Iris pigment epithelial cell (primary cell): ENCODE measurements around the gene GALNT11.
"Not testable (repeated sequence)": the region's sequence is repeated elsewhere in the genome, so short reads cannot be mapped to it uniquely, and the experiment has no call there.

Source experiments
- DNase-seq: peaks from one replicate; pipeline ENCODE4 v3.0.0-alpha.2; 2011; ENCODE audit warnings: low read depth

GALNT11 gene

GRCh38 chr7:152075379-152075778 lies 49.9 kb downstream of the GALNT11 start:
- DNase-seq = not testable (repeated sequence)

DNA sequence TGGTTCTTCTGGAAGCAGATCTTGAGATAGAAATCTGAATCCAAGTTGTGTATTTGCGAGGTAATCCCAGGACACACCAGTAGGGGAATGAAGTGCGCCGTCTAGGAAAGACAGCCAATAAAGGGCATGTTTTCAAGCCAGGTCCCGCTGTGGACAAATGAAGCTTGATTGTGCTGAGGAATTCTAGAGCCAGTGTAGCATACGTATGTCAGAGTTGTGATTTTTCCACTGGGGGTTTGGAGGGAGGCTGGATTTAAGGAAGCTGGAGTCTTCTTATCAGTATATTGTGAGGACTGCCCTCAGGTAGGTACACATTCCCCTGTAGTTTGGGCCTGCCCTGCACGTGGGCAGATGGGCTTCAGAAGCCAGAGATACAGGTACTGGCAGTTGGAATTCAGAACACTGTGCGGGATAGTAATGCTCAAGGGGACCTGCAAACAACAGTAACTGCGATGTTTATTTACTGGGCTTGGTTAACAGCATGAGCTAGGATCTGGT lies 50.9 kb downstream of the GALNT11 start:
- DNase-seq = peak; percentile 15

DNA sequence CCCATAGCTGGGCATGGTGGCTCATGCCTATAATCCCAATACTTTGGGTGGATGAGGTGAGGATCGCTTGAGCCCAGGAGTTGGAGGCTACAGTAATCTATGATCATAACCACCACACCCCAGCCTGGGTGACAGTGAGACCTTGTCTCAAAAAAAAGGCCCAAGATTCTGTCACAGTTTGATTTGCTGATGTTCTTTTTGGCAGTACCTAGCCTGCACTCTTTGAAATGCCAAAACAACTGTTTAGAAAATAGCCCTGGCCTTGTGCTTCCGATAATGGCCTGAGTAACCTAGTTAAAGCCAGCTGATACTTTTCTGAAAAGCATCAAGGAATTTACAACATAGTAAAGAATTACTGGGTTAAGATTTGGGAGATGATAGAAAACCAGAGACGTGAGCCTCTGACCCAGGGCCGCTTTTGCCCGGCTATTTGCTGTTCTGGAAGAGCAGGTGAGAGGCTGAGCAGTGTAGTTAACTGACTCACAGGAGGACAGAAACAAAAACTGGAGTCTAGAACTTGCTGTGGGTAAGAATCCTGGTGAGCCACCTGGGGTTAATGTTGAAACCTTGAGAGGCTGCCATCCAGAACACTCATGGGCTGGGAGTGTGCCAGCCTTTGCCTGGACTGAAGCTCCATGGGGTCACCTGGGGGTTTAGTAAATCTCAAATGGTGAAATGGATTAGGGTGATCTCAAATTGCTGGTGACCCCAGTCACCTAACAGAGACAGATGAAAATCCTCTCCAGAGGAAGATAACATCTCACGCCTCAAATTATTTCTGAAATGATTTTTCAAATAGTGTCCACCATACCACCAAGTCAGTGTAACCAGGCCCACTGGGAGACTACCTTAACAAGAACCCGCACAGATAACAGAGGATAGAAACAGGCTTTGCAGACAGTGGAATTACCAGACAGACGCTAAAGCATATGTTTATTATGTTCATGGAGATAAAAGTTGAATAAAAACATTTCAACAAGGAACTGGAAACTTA lies 51.8 kb downstream of the GALNT11 start:
- DNase-seq = peak; percentile 41

- no peak for DNase-seq
Observed at GRCh38 chr7:152078025-152078424, 52.6 kb downstream of the GALNT11 start.

DNA sequence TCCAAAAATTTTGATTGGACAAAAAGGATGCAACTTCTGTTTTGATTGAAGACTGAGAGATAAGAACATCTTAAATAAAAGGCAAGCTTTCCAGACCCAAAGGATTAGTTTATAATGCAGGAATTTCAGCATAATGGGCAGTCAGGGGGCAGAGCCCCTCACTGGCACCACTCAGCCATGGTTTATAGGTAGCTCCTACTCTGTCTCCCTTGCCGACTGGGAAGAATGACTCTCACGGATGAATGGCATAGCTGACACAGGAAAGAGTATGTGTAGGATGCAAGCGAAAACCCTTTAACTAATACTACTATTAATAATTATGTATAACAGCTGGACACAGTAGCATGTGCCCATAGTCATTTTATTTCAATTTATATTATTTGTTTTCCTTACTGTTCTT lies 53.3 kb downstream of the GALNT11 start:
- DNase-seq = no peak

DNA sequence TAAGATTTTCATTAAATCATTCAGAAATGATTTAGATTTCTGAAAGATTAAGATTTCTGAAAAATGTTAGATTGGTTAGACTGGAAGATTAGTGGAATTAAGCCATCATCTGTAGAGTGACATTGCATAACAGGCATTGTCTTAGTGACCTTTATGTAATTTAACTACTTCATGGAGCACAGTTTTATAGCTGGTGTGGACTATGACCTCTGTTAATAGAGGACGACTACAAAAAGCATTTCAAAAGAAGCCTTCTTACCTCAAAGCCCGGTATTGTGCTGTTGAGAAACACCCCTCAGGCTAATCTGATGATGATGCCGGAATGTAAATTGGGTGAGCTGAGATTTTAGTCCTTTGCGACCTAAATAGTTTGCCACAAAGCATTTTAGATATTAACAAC lies 55.6 kb downstream of the GALNT11 start:
- peak; percentile 9 for DNase-seq

- not testable (repeated sequence) for DNase-seq
Observed at GRCh38 chr7:152082073-152082721, 56.7 kb downstream of the GALNT11 start.

DNA sequence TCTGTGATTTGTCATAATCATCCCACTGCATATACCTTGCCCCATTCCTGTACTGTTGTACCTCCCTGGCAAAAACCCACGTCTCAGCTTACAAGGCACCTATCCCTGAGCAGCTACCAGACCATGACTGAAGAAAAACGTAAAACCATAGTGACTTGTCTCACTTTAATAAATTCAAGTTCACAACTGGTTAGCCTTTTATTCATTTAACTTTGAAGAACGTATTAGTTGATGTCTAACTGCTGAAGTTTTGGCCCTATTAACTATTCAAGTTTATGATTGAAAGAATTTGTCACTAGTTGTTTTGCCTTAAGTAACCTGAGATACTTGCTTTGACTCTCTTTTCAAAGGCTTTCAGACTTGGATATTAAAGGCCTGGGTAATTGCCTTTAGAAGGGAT lies 59.7 kb downstream of the GALNT11 start:
- DNase-seq = no peak

GRCh38 chr7:152086513-152086912 lies 61.0 kb downstream of the GALNT11 start:
- DNase-seq = no peak

- DNase-seq = no peak
Observed at GRCh38 chr7:152089183-152089582, 63.7 kb downstream of the GALNT11 start.

GRCh38 chr7:152090747-152091146 lies 65.3 kb downstream of the GALNT11 start:
- DNase-seq = no peak

- no peak for DNase-seq
Observed at GRCh38 chr7:152093717-152094116, 68.2 kb downstream of the GALNT11 start.

DNA sequence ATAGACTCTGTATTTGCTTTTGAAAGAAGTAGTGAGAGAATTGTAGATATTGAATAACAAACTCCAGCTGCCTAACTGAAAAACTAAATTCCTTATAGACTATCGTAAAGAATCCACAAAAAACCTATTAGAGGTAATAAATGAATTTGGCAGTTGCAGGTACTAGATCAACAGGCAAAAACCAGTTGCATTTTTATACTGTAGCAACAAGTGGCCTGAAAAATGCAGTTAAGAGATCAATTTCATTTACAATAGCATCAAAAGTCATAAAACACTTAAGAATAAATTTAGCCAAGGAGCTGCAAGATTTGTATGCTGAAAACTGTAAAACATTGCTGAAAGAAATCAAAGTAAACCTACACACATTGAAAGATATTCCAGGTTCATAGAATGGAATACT lies 70.3 kb downstream of the GALNT11 start:
- DNase-seq = no peak

DNA sequence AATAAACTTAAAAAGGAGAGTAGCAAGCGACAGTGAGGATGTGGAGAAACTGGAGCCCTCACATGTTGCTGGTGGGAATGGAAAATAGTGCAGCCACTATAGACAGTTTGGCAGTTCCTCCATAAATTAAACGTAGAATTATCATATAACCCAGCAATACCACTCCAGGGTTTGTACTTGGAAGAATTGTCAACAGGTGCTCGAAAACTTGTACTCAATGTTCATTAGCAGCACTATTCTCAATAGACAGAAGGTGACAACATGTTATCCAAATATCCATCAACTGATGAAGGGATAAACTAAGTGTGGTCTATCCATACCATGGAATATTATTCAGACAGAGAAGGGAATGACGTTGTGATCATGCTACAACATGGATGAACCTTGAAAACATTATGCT lies 71.9 kb downstream of the GALNT11 start:
- DNase-seq = no peak

DNA sequence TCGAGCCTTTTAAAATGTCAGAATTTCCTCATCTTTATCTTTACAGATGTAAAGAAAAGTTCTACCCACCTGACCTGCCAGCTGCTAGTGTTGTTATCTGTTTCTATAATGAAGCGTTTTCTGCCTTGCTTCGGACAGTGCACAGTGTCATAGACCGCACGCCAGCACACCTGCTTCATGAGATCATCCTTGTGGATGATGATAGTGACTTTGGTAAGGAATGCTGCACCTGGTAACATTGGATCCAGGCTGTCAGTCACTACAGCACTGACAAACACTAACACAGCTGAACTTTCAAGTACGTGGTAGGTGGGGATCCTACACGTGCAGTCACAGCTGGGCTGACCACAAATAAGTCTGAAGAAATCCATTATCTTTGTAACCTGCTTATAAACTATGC lies 77.6 kb downstream of the GALNT11 start:
- no peak for DNase-seq

DNA sequence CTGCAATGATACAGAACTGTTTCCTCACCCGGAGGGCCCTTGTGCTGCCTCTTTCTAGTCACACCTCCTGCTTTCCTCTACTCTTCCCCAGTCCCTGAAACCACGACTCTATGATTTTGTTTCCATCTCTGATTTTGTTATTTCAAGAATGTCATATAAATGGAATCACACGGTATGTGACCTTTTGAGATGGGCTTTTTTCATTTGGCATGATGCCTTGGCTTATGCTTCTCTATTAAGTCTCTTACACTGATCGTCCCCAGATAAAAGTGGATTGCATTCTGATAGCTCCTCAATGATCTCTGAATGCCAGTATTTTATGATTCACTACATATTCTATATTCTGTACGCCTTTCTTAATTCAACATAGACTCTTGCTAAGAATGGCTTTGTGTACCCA lies 78.2 kb downstream of the GALNT11 start:
- peak; percentile 14 for DNase-seq

GRCh38 chr7:152105205-152105604 lies 79.7 kb downstream of the GALNT11 start:
- DNase-seq = no peak

DNA sequence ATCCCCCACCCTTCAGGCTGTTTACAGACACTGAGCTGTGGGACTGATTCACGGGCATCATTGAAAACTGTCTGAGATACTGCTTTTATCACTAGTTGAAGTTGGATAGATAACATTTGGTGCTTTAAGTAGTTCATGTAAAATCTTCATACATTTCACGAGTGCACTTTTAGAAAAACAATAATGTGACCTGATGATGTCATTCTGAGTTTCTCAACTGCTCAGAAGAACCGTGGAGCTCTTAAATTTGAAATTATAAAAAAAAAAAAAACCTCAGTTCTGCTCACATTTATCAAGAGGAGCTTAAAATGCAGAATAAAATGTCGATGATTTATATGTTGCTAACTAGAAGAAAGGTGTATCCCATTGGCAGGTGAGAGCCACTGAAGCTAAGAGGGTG lies 81.5 kb downstream of the GALNT11 start:
- peak; percentile 10 for DNase-seq

- DNase-seq = no peak
Observed at GRCh38 chr7:152107945-152108344, 82.5 kb downstream of the GALNT11 start.

DNA sequence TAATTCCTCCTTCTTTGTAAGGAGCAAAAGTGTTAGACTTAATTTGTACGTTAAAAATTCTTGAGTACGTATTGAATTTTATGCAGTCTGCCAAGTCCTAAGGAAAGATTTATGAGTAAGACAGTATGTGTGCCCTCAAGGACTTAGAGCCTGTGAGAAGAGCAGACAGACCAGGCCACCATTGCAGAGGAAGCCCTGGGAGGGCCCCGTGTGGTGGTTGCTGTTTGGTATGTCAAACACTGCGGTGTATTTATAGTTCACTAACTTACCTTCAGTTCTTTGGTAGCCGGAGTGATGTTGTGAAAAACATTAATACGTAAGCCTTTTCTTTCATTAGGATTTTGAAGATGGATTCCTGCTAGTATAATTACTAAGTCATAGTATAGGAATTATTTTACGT lies 82.9 kb downstream of the GALNT11 start:
- no peak for DNase-seq

DNA sequence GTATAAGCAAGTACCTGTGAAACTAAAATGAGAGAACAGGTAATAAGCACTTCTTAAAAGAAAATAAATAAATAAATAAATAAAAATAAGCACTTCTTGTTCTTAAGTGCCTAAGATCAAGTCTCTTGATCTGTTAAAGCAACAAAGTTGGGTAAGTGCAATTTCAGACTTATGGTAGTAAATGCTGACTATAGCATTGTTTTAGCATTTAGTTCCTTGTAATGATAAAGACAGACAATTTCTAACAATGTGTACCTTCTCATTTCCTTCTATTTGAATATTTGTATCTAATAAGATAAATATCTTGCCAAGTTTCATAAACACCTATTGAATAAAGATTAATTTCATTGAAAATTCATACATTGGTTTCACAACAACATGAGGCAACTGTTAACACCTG lies 87.4 kb downstream of the GALNT11 start:
- DNase-seq = no peak

DNA sequence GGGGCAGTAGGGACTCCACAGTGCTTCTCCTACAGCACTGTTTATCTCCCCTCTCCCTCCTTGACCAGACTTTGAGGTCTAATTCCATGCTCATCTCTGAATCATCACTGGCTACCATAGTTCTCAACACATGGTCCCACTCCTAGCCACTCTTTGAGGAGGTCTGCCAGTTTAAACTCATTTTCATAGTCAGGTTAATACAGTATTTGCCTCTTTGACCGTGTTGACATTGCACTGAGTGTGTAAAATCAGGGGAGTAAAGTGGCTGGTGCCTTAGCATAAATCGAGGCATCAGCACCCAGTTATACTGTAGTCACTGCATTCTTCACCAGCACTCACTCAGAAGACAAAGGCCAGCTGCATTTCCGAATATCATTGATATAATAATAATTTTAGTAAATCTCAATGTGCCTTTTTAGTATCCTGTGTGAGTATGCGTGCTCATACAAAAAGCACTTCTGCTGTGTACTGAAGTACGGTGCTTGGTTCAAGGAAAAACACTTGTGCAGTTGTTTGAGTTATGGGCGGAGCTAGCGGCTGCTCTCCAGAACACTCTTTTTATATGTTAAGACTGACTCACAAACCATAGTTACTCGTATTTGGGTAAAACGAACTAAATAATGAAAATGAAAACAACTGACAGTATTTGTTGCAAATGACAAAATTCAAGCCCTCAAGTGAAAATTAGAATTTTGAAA lies 89.7 kb downstream of the GALNT11 start:
- DNase-seq = no peak

DNA sequence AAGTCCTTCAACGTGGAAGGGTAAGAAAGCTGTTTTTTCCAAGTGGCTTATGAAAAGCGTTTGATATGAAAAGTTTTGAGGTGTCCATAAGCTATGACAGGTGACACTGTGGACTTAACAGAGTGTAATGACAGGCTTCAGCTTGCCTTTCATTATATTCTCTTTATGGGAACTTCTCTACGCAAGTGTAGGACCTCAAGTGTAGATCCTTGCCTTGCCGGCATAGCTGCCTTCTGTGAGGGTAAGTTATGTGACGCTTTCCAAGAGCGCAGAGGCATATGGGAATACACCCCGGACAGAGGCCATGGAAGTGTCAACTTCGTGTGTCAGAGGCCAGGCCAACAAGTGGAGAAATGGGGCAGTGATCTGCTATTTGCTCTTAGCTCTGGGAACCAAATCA lies 91.9 kb downstream of the GALNT11 start:
- no peak for DNase-seq
